ENCODE measurements around the gene CRISPLD2.
"Not testable (repeated sequence)": the region's sequence is repeated elsewhere in the genome, so short reads cannot be mapped to it uniquely, and the experiment has no call there.

CRISPLD2 gene

DNA sequence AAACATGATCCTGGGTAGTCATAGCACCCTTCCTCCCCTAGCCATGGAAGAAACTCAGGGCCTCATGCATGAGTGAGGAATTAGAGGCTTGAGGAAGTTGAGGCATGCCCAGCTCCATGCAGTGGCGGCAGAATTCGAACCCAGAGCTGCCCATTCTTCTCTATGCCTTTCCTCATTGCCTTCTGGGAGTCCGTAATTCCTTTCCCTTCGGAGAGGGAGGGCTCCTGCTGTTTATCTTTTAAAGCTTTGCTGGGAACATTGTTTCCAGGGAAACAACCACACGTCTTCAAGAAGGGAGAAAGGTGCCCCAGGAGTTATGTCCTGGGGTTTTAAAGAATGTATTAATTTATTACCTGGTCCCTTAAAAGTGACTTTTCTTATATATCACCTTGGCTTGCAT lies 8.5 kb downstream of the CRISPLD2 start:
- Histone ChIP-seq H3K4ac (ENCODE audit: low read length) (no peak overlapping the region), H3K9ac (ENCODE audit: low read depth, low read length, poor library complexity) (no peak overlapping the region), H3K4me2 (ENCODE audit: insufficient read depth, low read length, poor library complexity, severe bottlenecking) (no peak overlapping the region), H3K14ac (ENCODE audit: low read length) (no peak overlapping the region), H3K4me1 (ENCODE audit: control insufficient read depth in 2 of 2, insufficient read depth in 1 of 2, low read depth in 1 of 2, low read length in 2 of 2) (peaks cover 1 to 6% of the 10 kb centered on the region in 2 donors), H3K23ac (ENCODE audit: low read depth, low read length, poor library complexity) (no peak overlapping the region), H2BK5ac (ENCODE audit: low read length) (no peak overlapping the region), H2AK5ac (ENCODE audit: low read depth, low read length) (no peak overlapping the region), H2BK15ac (ENCODE audit: low read length) (no peak overlapping the region), H4K91ac (ENCODE audit: low read depth, low read length, poor library complexity) (no peak overlapping the region), H3K36me3 (replicated peaks in 1 of 2; ENCODE audit: control insufficient read depth in 2 of 2, insufficient read depth in 2 of 2, low read length in 2 of 2) (no peaks in the 10 kb centered on the region), H3K18ac (ENCODE audit: low read length) (no peak overlapping the region), H2BK120ac (ENCODE audit: low read depth, low read length) (no peak overlapping the region), H3K79me1 (ENCODE audit: low read depth, low read length) (peaks cover 3% of the 10 kb centered on the region), H3K27me3 (ENCODE audit: control insufficient read depth in 3 of 3, insufficient read depth in 3 of 3, low read depth in 1 of 3, low read length in 3 of 3) (peaks cover 0 to 50% (median 2%) of the 10 kb centered on the region in 3 experiments), H4K8ac (ENCODE audit: low read depth, low read length) (no peak overlapping the region), H2AFZ (ENCODE audit: low read length) (no peak overlapping the region), H3K4me3 (ENCODE audit: low read length in 2 of 2) (no peak overlapping the region), H3K27ac (replicated peaks; ENCODE audit: low read length) (no peak overlapping the region), H3K9me3 (replicated peaks in 1 of 2; ENCODE audit: control insufficient read depth in 2 of 2, insufficient read depth in 1 of 2, low read depth in 1 of 2, low read length in 2 of 2) (no peaks in the 10 kb centered on the region), H2BK12ac (ENCODE audit: low read length) (no peak overlapping the region)
- no CpG with 5 or more reads among the region's 5 CpGs for WGBS, 2 donors (ENCODE audit: extremely low coverage in 2 of 2, insufficient read length in 2 of 2, insufficient replicate concordance in 1 of 2)
- no peak for DNase-seq (ENCODE audit: low spot score)

DNA sequence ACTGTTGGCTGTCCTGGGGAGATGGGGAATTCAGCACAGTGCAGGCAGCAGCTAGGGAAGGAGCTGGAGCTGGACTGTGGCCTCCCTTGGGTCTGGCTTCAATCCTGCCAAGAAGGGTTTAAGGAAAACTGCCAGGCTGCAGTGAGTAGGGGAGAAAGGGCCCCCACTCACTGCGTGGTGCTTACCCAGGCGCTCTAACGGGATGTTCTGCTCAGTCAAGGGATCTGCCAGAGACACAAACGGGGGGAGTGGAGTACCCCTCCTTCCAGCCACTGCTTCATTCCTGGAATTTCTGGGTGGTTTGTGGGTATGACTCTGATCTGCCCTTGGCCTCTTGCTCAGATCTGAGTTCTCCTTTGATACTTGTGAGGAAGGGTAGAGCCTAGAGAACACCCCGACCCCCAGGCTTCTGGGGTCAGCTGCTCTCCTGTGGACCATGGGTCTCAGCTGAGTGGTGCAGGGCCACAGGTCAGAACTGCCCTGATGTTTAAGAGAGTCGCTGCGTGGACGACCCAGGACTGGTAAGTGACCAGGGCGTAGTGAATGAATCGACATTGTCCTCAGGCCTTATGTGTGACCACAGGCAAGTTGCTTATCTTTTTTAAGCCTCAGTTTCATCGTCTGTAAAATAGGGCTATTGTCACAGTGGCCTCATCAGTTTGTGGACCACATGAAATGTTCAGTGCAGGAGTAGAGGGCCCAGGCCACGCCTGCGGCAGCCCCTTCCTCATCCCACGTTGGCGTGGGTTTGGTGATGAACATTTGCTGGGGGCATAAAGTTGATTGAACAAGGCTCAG lies 9.6 kb downstream of the CRISPLD2 start:
- Histone ChIP-seq H3K36me3 (replicated peaks in 1 of 2; ENCODE audit: control insufficient read depth in 2 of 2, insufficient read depth in 2 of 2, low read length in 2 of 2) (no peaks in the 10 kb centered on the region), H4K8ac (ENCODE audit: low read depth, low read length) (no peak overlapping the region), H2AK5ac (ENCODE audit: low read depth, low read length) (peak overlapping the region; percentile 19), H2BK12ac (ENCODE audit: low read length) (no peak overlapping the region), H3K4me1 (ENCODE audit: control insufficient read depth in 2 of 2, insufficient read depth in 1 of 2, low read depth in 1 of 2, low read length in 2 of 2) (peaks cover 1 to 6% of the 10 kb centered on the region in 2 donors), H3K4me3 (ENCODE audit: low read length in 2 of 2) (no peak overlapping the region), H3K79me1 (ENCODE audit: low read depth, low read length) (peaks cover 3% of the 10 kb centered on the region), H3K27me3 (ENCODE audit: control insufficient read depth in 3 of 3, insufficient read depth in 3 of 3, low read depth in 1 of 3, low read length in 3 of 3) (peaks cover 0 to 54% (median 5%) of the 10 kb centered on the region in 3 experiments), H3K18ac (ENCODE audit: low read length) (peak overlapping the region; percentile 71), H3K23ac (ENCODE audit: low read depth, low read length, poor library complexity) (peak overlapping the region; percentile 25), H3K14ac (ENCODE audit: low read length) (peak overlapping the region; percentile 98), H2BK120ac (ENCODE audit: low read depth, low read length) (no peak overlapping the region), H3K9me3 (replicated peaks in 1 of 2; ENCODE audit: control insufficient read depth in 2 of 2, insufficient read depth in 1 of 2, low read depth in 1 of 2, low read length in 2 of 2) (no peaks in the 10 kb centered on the region), H3K27ac (replicated peaks; ENCODE audit: low read length) (no peak overlapping the region), H3K9ac (ENCODE audit: low read depth, low read length, poor library complexity) (no peak overlapping the region), H3K4me2 (ENCODE audit: insufficient read depth, low read length, poor library complexity, severe bottlenecking) (no peak overlapping the region), H4K91ac (ENCODE audit: low read depth, low read length, poor library complexity) (no peak overlapping the region), H2BK5ac (ENCODE audit: low read length) (no peak overlapping the region), H3K4ac (ENCODE audit: low read length) (no peak overlapping the region), H2BK15ac (ENCODE audit: low read length) (no peak overlapping the region), H2AFZ (ENCODE audit: low read length) (no peak overlapping the region)
- no peak for DNase-seq (ENCODE audit: low spot score)
- WGBS, 2 donors (ENCODE audit: extremely low coverage in 2 of 2, insufficient read length in 2 of 2, insufficient replicate concordance in 1 of 2): no CpG with 5 or more reads among the region's 15 CpGs

DNA sequence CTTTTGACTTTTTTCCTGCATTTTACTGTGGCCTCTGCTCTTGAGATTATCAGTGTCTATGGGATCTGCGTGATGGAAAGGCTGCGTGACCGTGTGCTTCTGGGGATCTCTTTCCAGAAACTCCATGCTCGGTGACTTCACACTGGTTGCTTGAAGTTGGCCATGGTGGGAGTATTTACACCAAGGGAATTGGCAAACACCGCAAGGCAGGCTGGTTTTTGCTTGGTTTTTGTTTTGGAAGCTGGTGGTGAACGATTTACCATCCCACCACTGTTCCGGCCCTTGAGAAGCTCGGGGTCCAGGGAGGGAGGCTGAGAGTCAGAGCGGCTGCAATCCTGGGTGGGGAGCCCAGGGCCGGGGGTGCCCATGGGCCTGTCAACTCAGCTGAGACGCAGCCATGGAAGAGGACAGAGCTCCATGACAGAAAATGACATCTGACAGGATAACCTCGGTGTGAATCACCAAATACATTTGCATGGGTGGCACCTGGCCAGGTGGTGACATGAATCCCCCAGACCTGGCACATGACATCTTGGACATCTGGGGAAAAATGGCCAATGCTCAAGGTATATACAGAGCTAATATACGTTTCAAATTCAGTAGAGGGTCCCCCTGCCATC lies 11.1 kb downstream of the CRISPLD2 start:
- Histone ChIP-seq H2BK15ac (ENCODE audit: low read length) (no peak overlapping the region), H3K14ac (ENCODE audit: low read length) (no peak overlapping the region), H3K4me1 (ENCODE audit: control insufficient read depth in 2 of 2, insufficient read depth in 1 of 2, low read depth in 1 of 2, low read length in 2 of 2) (peaks cover 3 to 6% of the 10 kb centered on the region in 2 donors)

DNA sequence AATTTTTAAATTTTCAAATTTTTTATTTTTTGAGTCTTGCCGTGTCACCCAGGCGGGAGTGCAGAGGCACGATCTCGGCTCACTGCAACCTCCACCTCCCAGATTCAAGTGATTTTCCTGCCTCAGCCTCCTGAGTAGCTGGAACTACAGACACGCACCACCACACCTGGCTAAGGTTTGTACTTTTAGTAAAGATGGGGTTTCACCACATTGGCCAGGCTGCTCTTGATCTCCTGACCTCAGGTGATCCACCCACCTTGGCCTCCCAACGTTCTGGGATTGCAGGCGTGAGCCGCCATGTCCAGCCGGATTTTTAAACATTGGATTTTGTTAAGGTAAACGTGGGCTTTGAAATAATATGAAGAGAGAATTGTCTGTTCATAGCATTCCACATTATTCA lies 11.9 kb downstream of the CRISPLD2 start:
- not testable (repeated sequence) for H3K9me3 ChIP-seq (replicated peaks in 1 of 2; ENCODE audit: control insufficient read depth in 2 of 2, insufficient read depth in 1 of 2, low read depth in 1 of 2, low read length in 2 of 2); H3K27ac ChIP-seq (replicated peaks; ENCODE audit: low read length); H3K4ac ChIP-seq (ENCODE audit: low read length); DNase-seq (ENCODE audit: low spot score); H3K23ac ChIP-seq (ENCODE audit: low read depth, low read length, poor library complexity); H2BK5ac ChIP-seq (ENCODE audit: low read length); H3K4me2 ChIP-seq (ENCODE audit: insufficient read depth, low read length, poor library complexity, severe bottlenecking); H2BK120ac ChIP-seq (ENCODE audit: low read depth, low read length); H3K14ac ChIP-seq (ENCODE audit: low read length); H4K91ac ChIP-seq (ENCODE audit: low read depth, low read length, poor library complexity); H3K9ac ChIP-seq (ENCODE audit: low read depth, low read length, poor library complexity); H2AK5ac ChIP-seq (ENCODE audit: low read depth, low read length); H3K4me3 ChIP-seq (ENCODE audit: low read length in 2 of 2); H4K8ac ChIP-seq (ENCODE audit: low read depth, low read length); H3K18ac ChIP-seq (ENCODE audit: low read length); H2BK15ac ChIP-seq (ENCODE audit: low read length); H2BK12ac ChIP-seq (ENCODE audit: low read length); H3K79me1 ChIP-seq (ENCODE audit: low read depth, low read length); H2AFZ ChIP-seq (ENCODE audit: low read length); H3K4me1 ChIP-seq (ENCODE audit: control insufficient read depth in 2 of 2, insufficient read depth in 1 of 2, low read depth in 1 of 2, low read length in 2 of 2); H3K36me3 ChIP-seq (replicated peaks in 1 of 2; ENCODE audit: control insufficient read depth in 2 of 2, insufficient read depth in 2 of 2, low read length in 2 of 2)
- WGBS, 2 donors (ENCODE audit: extremely low coverage in 2 of 2, insufficient read length in 2 of 2, insufficient replicate concordance in 1 of 2): no CpG with 5 or more reads among the region's 10 CpGs
- peaks cover 0 to 65% (median 3%) of the 10 kb centered on the region in 3 experiments for H3K27me3 ChIP-seq (ENCODE audit: control insufficient read depth in 3 of 3, insufficient read depth in 3 of 3, low read depth in 1 of 3, low read length in 3 of 3)

More for the DNA sequence above, 11.1 kb downstream of the CRISPLD2 start:
- H3K23ac ChIP-seq (ENCODE audit: low read depth, low read length, poor library complexity): no peak overlapping the region
- WGBS, 2 donors (ENCODE audit: extremely low coverage in 2 of 2, insufficient read length in 2 of 2, insufficient replicate concordance in 1 of 2): no CpG with 5 or more reads among the region's 13 CpGs
- H3K4ac ChIP-seq (ENCODE audit: low read length): no peak overlapping the region
- H2AFZ ChIP-seq (ENCODE audit: low read length): no peak overlapping the region
- no peaks in the 10 kb centered on the region for H3K9me3 ChIP-seq (replicated peaks in 1 of 2; ENCODE audit: control insufficient read depth in 2 of 2, insufficient read depth in 1 of 2, low read depth in 1 of 2, low read length in 2 of 2)
- H2AK5ac ChIP-seq (ENCODE audit: low read depth, low read length): no peak overlapping the region
- no peak overlapping the region for H3K18ac ChIP-seq (ENCODE audit: low read length)
- H4K91ac ChIP-seq (ENCODE audit: low read depth, low read length, poor library complexity): no peak overlapping the region
- no peaks in the 10 kb centered on the region for H3K36me3 ChIP-seq (replicated peaks in 1 of 2; ENCODE audit: control insufficient read depth in 2 of 2, insufficient read depth in 2 of 2, low read length in 2 of 2)
- H3K9ac ChIP-seq (ENCODE audit: low read depth, low read length, poor library complexity): no peak overlapping the region
- peaks cover 3% of the 10 kb centered on the region for H3K79me1 ChIP-seq (ENCODE audit: low read depth, low read length)
- peaks cover 0 to 66% (median 3%) of the 10 kb centered on the region in 3 experiments for H3K27me3 ChIP-seq (ENCODE audit: control insufficient read depth in 3 of 3, insufficient read depth in 3 of 3, low read depth in 1 of 3, low read length in 3 of 3)
- H2BK120ac ChIP-seq (ENCODE audit: low read depth, low read length): no peak overlapping the region
- H3K4me3 ChIP-seq (ENCODE audit: low read length in 2 of 2): no peak overlapping the region
- H3K27ac ChIP-seq (replicated peaks; ENCODE audit: low read length): no peak overlapping the region
- H2BK12ac ChIP-seq (ENCODE audit: low read length): no peak overlapping the region
- H2BK5ac ChIP-seq (ENCODE audit: low read length): no peak overlapping the region
- no peak for DNase-seq (ENCODE audit: low spot score)
- H3K4me2 ChIP-seq (ENCODE audit: insufficient read depth, low read length, poor library complexity, severe bottlenecking): no peak overlapping the region
- H4K8ac ChIP-seq (ENCODE audit: low read depth, low read length): no peak overlapping the region
